ENCODE results near the gene TAF15. TPM values are rescaled to one million over a fixed set of nuclear protein-coding genes. Genes with fewer than 3 reads are reported as not detected.

Gene TAF15
- polyA plus RNA-seq, 1 donor from 2014 or later: 17.0 TPM

GRCh38 chr17:35797370-35797769 is 11.9 kb upstream of the TAF15 start:
- H3K4me3 Mint-ChIP-seq: no peak overlapping the region
- no peaks in the 10 kb centered on the region for H3K9me3 Mint-ChIP-seq
- H3K27ac Mint-ChIP-seq: no peak overlapping the region
- peaks cover 11 to 17% (median 17%) of the 10 kb centered on the region in 3 donors for H3K4me1 Mint-ChIP-seq
- no peaks in the 10 kb centered on the region for H3K36me3 Mint-ChIP-seq
- peaks cover 21% of the 10 kb centered on the region for H3K27me3 Mint-ChIP-seq

DNA sequence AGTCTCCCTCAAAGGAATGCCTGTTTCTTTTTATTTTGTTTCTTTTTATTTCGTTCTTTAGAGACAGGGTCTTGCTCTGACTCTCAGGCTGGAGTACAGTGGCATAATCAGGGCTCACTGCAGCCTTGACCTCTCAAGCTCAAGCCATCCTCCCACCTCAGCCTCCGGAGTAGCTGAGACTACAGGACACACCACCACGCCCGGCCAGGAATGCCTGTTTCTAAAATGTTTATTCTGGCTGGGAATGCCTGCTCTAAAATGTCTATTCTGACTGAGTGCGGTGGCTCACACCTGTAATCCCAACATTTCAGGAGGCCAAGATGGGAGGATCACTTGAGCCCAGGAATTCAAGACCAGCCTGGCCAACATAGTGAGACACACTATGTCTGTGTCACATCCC is 11.4 kb upstream of the TAF15 start:
- no peaks in the 10 kb centered on the region for H3K9me3 Mint-ChIP-seq
- peaks cover 15 to 17% (median 17%) of the 10 kb centered on the region in 3 donors for H3K4me1 Mint-ChIP-seq
- peaks cover 21% of the 10 kb centered on the region for H3K27me3 Mint-ChIP-seq
- H3K36me3 Mint-ChIP-seq: no peaks in the 10 kb centered on the region
- peak overlapping the region in 1 of 4 donors; percentile 51 for H3K4me3 Mint-ChIP-seq
- H3K27ac Mint-ChIP-seq: peak overlapping the region in 1 of 3 donors; percentile 86

- Mint-ChIP-seq H3K27ac (no peak overlapping the region), H3K27me3 (peaks cover 9% of the 10 kb centered on the region), H3K4me1 (peaks cover 17 to 21% (median 20%) of the 10 kb centered on the region in 3 donors), H3K36me3 (peaks cover 1% of the 10 kb centered on the region), H3K9me3 (no peaks in the 10 kb centered on the region), H3K4me3 (no peak overlapping the region)
These were observed 9.3 kb upstream of the TAF15 start for GRCh38 chr17:35799942-35800341.

DNA sequence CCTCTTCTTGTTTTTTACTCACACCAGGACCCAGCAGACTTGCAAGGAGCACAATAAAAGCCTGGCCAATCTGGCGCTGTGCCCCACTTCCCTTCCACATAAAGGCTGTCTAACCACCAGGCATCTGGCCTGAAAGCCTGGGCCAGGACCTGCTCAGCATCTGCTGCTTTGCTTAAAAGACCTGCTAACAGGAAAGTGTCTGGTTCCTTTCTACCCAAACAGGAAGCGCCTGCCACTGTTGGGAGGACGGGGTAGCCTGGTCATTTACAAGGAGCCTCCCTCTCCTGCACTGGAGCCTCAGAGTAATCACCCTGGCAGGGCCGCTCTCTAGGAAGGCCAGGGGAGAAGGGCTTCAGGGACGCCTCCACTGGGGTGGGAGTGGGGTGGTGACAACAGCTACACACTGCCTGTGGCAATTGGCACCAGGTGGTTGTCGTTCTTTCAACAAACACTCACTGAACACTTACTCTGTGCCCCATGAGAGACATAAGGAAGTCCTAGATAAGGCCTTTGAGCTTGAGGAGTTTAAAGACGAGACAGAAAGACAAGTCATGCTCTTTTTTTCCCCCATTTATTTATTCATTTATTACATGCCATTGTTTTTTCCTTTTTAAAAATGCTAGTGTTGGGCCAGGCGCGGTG is 7.6 kb upstream of the TAF15 start:
- Mint-ChIP-seq H3K4me1 (peaks cover 13 to 18% (median 15%) of the 10 kb centered on the region in 3 donors), H3K4me3 (peak overlapping the region in 3 of 4 donors; percentile 37 to 90 (median 70)), H3K36me3 (peaks cover 1% of the 10 kb centered on the region), H3K27ac (peak overlapping the region; percentile 71 to 93 (median 73)), H3K27me3 (peaks cover 3% of the 10 kb centered on the region), H3K9me3 (no peaks in the 10 kb centered on the region)

DNA sequence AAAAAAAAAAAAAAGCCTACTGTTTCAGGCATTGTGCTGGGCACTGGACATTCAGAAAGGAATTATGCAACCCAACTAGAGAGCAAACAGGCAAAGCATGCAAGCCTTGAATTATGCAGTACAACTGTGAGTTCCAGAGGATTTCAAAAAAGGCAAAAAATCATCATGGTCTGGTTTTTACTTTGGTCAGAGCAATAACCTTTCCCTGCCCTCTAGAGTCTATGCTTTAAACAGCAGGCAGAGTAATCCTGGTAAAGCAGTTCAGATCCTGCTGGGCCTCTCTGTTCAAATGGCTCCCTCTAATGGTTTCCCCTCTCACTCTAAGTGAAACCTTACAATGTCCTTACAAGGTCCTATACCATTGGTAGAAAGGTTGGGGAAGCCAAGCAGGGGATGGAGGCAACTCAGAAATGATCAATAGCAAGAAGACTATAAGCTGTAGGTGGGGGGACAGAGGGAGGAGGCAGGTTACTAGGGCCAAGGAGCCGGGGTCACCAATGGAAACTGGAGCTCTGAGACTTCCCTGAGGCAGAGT is 4.6 kb upstream of the TAF15 start:
- Mint-ChIP-seq H3K4me1 (peaks cover 20 to 30% (median 25%) of the 10 kb centered on the region in 3 donors), H3K27me3 (no peaks in the 10 kb centered on the region), H3K9me3 (no peaks in the 10 kb centered on the region), H3K36me3 (peaks cover 1% of the 10 kb centered on the region), H3K27ac (peak overlapping the region in 1 of 3 donors; percentile 54), H3K4me3 (peak overlapping the region in 1 of 4 donors; percentile 51)

DNA sequence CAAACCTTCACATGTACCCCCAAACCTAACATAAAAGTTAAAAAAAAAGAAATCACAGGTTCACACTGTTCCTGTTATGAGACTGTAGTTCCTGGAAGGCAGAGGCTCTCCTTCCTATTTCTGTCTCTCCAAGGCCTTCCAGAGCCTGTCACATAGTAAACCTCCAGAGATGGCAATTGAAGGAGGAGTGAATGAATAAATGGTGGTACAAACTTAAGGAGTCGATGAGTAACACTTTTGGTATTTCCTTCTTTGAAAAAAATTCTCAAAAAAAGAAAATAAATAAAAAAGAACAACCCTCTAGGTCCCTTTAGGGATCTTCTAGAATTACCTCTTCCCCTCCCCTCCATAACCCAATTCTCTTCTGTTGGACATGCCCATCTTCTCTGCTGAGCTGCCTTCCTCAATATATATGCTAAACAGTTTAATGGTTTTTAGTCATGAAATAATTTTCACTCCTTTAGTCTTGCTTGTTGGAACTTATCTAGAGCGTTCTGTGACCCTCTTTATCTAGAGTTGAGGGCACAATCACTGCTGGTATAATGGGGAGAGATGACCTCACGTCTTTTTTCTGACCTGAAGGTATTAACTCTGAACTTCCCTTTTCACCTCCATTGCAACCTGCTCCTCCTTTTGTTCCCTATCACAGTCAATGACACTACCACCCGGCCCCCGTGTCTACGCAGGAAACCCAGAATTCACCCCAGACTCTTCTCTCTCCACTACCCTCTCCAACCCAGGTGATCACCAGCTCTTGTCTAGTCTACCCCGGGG is 1.7 kb upstream of the TAF15 start:
- Mint-ChIP-seq H3K9me3 (no peaks in the 10 kb centered on the region), H3K36me3 (peaks cover 1% of the 10 kb centered on the region), H3K27me3 (no peaks in the 10 kb centered on the region), H3K4me3 (peak overlapping the region; percentile 39 to 89 (median 84)), H3K4me1 (peaks cover 22 to 36% (median 35%) of the 10 kb centered on the region in 3 donors), H3K27ac (peak overlapping the region in 1 of 3 donors; percentile 55)

- Mint-ChIP-seq H3K36me3 (peaks cover 1% of the 10 kb centered on the region), H3K27me3 (no peaks in the 10 kb centered on the region), H3K4me3 (peak overlapping the region; percentile 87 to 99 (median 90)), H3K9me3 (no peaks in the 10 kb centered on the region), H3K4me1 (peaks cover 26 to 39% (median 36%) of the 10 kb centered on the region in 3 donors), H3K27ac (peak overlapping the region; percentile 81 to 98 (median 97))
These were observed 883 bp upstream of the TAF15 start for GRCh38 chr17:35808240-35808961.

GRCh38 chr17:35809855-35810461 is 674 bp downstream of the TAF15 start:
- peaks cover 3% of the 10 kb centered on the region for H3K36me3 Mint-ChIP-seq
- H3K27ac Mint-ChIP-seq: peak overlapping the region; percentile 81 to 98 (median 97)
- no peaks in the 10 kb centered on the region for H3K9me3 Mint-ChIP-seq
- H3K4me1 Mint-ChIP-seq: peaks cover 29 to 42% (median 39%) of the 10 kb centered on the region in 3 donors
- H3K4me3 Mint-ChIP-seq: peak overlapping the region; percentile 87 to 99 (median 90)
- no peaks in the 10 kb centered on the region for H3K27me3 Mint-ChIP-seq

GRCh38 chr17:35811759-35812158 is 2.5 kb downstream of the TAF15 start:
- Mint-ChIP-seq H3K27ac (no peak overlapping the region), H3K36me3 (peaks cover 3% of the 10 kb centered on the region), H3K4me3 (peak overlapping the region in 3 of 4 donors; percentile 34 to 64 (median 63)), H3K9me3 (no peaks in the 10 kb centered on the region), H3K4me1 (peaks cover 38 to 51% (median 44%) of the 10 kb centered on the region in 3 donors), H3K27me3 (no peaks in the 10 kb centered on the region)

- Mint-ChIP-seq H3K27ac (no peak overlapping the region), H3K36me3 (peaks cover 3% of the 10 kb centered on the region), H3K4me1 (peaks cover 38 to 54% (median 41%) of the 10 kb centered on the region in 3 donors), H3K27me3 (no peaks in the 10 kb centered on the region), H3K4me3 (peak overlapping the region in 1 of 4 donors; percentile 64), H3K9me3 (no peaks in the 10 kb centered on the region)
These were observed 3.2 kb downstream of the TAF15 start for GRCh38 chr17:35812456-35812855.

- peaks cover 22 to 29% (median 26%) of the 10 kb centered on the region in 3 donors for H3K4me1 Mint-ChIP-seq
- peaks cover 3% of the 10 kb centered on the region for H3K36me3 Mint-ChIP-seq
- H3K9me3 Mint-ChIP-seq: no peaks in the 10 kb centered on the region
- H3K27ac Mint-ChIP-seq: no peak overlapping the region
- peak overlapping the region in 1 of 4 donors; percentile 60 for H3K4me3 Mint-ChIP-seq
- no peaks in the 10 kb centered on the region for H3K27me3 Mint-ChIP-seq
These were observed 7.4 kb downstream of the TAF15 start for GRCh38 chr17:35816723-35817122.

GRCh38 chr17:35817196-35817595 is 7.9 kb downstream of the TAF15 start:
- Mint-ChIP-seq H3K4me1 (peaks cover 19 to 25% (median 22%) of the 10 kb centered on the region in 3 donors), H3K27ac (no peak overlapping the region), H3K4me3 (no peak overlapping the region), H3K36me3 (peaks cover 3% of the 10 kb centered on the region), H3K9me3 (no peaks in the 10 kb centered on the region), H3K27me3 (no peaks in the 10 kb centered on the region)

- Mint-ChIP-seq H3K4me1 (peaks cover 10 to 17% (median 12%) of the 10 kb centered on the region in 3 donors), H3K4me3 (no peak overlapping the region), H3K36me3 (peaks cover 2% of the 10 kb centered on the region), H3K27ac (no peak overlapping the region), H3K9me3 (no peaks in the 10 kb centered on the region), H3K27me3 (no peaks in the 10 kb centered on the region)
These were observed 10.2 kb downstream of the TAF15 start for GRCh38 chr17:35819455-35819854.

DNA sequence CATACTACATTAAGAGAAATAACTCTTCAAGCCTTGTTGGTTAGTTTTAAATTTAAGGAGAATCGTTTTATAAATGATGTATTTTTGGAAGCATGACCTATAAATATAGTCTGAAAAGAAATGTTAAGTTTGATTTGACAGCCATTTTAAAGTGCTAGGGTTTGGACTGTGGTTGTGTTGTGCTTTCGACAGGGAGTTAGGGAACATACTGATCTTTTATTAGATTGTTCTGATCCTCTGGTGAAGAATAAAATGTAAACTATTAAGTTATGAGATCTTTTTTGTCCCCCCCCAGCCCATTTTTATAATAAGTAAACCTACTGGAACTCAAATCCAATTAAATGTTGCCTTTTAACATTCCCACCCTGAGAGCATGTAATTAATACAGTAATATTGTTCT is 12.0 kb downstream of the TAF15 start:
- Mint-ChIP-seq H3K4me3 (no peak overlapping the region), H3K9me3 (no peaks in the 10 kb centered on the region), H3K4me1 (peaks cover 0 to 7% (median 3%) of the 10 kb centered on the region in 3 donors), H3K27ac (no peak overlapping the region), H3K27me3 (no peaks in the 10 kb centered on the region), H3K36me3 (peaks cover 2% of the 10 kb centered on the region)

Data from IgD-negative memory B cell (primary cell).